ENCODE measurements around the gene RNU2-63P. TPM values are rescaled to one million over a fixed set of nuclear protein-coding genes. Genes with fewer than 3 reads are reported as not detected.
A peak's percentile ranks its signal among the peaks of the same experiment; 100 is the strongest.

RNU2-63P gene
- total and polyA plus RNA-seq, 2 of the 8 experiments (the other 6 are each of a cell fraction or from before 2014, with no cell fraction given): 6.6 TPM; not detected in 1

DNA sequence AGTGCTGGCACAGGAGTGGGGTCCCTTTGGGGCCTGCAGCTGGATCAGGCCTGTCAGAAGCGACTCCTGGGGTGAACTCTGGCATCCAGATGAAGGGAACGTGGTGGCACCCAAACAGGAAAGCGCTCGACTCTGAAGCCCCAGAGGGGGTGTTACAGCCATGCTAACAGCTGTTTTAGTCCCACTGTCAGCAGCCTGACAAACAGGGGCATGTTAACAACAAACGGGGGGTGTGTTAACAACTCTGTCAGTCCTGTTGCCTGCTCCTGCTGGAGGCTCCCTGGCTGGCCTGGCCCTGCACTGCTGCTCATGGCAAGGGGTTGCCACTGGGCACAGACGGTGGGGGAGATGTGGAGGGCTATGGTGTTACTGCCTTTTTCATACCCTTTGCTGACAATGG lies 2.6 kb upstream of the RNU2-63P start:
- H4K20me1 ChIP-seq (replicated peaks in 1 of 2; ENCODE audit: control insufficient read depth in 1 of 2, insufficient read depth in 2 of 2, low read length in 2 of 2): no peaks in the 10 kb centered on the region
- no peak overlapping the region; a peak in 1 of 7 replicates for H3K9ac ChIP-seq (replicated peaks in 1 of 4; ENCODE audit: extremely low read depth in 1 of 4, low read depth in 3 of 4, low read length in 3 of 4)
- peak overlapping the region; percentile 15; the same call in 1 of the 2 replicates for H3K18ac ChIP-seq (ENCODE audit: extremely low read depth, low read length)
- peak overlapping the region in 1 of 2 experiments; percentile 2; a peak in 1 of 4 replicates for H3K4me2 ChIP-seq (ENCODE audit: insufficient read depth in 1 of 2, low read depth in 2 of 2, low read length in 2 of 2)
- ChIA-PET CTCF (ENCODE audit: partially characterized antibody) (interaction anchor here (1.2 to 1.6 kb wide), 3 partner anchors 9 to 172 kb away, joined by 3 to 5 read pairs (median 5); no protein-coding TSS in a partner anchor), POLR2A (ENCODE audit: partially characterized antibody) (interaction anchor here (2.0 to 5.3 kb wide), 3 partner anchors 9 to 35 kb away, joined by 6 to 60 read pairs (median 26); no protein-coding TSS in a partner anchor)
- FAIRE-seq (no peak), DNase-seq (ENCODE audit: low read depth in 1 of 2, low spot score in 2 of 2) (no peak)
- no peak overlapping the region for H3K23ac ChIP-seq (ENCODE audit: insufficient read length)
- H3K27ac ChIP-seq (ENCODE audit: low read depth, low read length): no peak overlapping the region
- H2AK5ac ChIP-seq (ENCODE audit: low read depth, low read length): no peak overlapping the region
- peaks cover 3% of the 10 kb centered on the region; the same call in 1 of the 2 replicates for H3K23me2 ChIP-seq (ENCODE audit: low read depth, low read length)
- peak overlapping the region; percentile 75 for H4K8ac ChIP-seq (ENCODE audit: extremely low read depth, insufficient read depth, low read length)
- no peaks in the 10 kb centered on the region for H3K79me1 ChIP-seq (ENCODE audit: low read depth, low read length)
- H2AFZ ChIP-seq (ENCODE audit: low read length): no peak overlapping the region
- H2BK12ac ChIP-seq (ENCODE audit: low read depth, low read length): peak overlapping the region; percentile 46; the same call in 1 of the 2 replicates
- H3K56ac ChIP-seq (replicated peaks; ENCODE audit: insufficient read length, low read depth, low read length): no peak overlapping the region
- H3K79me2 ChIP-seq (ENCODE audit: control insufficient read depth in 1 of 2, insufficient read depth in 2 of 2, low read length in 2 of 2): no peaks in the 10 kb centered on the region
- peak overlapping the region; percentile 54; the same call in 1 of the 2 replicates for H2BK5ac ChIP-seq (ENCODE audit: low read depth, low read length)
- H3K27me3 ChIP-seq (replicated peaks in 1 of 4; ENCODE audit: control insufficient read depth in 3 of 4, extremely low read depth in 1 of 4, insufficient read depth in 3 of 4, low read length in 3 of 4): no peaks in the 10 kb centered on the region
- WGBS, 2 experiments (ENCODE audit: extremely low coverage in 1 of 2, insufficient coverage in 1 of 2, insufficient read length in 1 of 2, insufficient replicate concordance in 2 of 2, low coverage in 1 of 2, low lambda C conversion rate in 2 of 2, missing lambda C conversion rate in 1 of 2): 65% methylated on average over 6 of the region's 6 CpGs; no CpG with 5 or more reads in 1 of the 2 experiments
- no peak overlapping the region for H4K5ac ChIP-seq (ENCODE audit: insufficient read length, low read depth, low read length)
- H4K91ac ChIP-seq (replicated peaks; ENCODE audit: insufficient read length, low read length): peak overlapping the region; percentile 73
- no peak overlapping the region for H2BK20ac ChIP-seq (ENCODE audit: low read length)
- no peak overlapping the region for H2BK120ac ChIP-seq (replicated peaks; ENCODE audit: low read depth, low read length)
- no peaks in the 10 kb centered on the region for H3K36me3 ChIP-seq (ENCODE audit: control insufficient read depth in 2 of 4, insufficient read depth in 4 of 4, low read length in 3 of 4)
- no peak overlapping the region for H2BK15ac ChIP-seq (ENCODE audit: low read length)
- no peaks in the 10 kb centered on the region for H3K9me3 ChIP-seq (ENCODE audit: insufficient read depth in 2 of 2, low read depth in 1 of 2, low read length in 1 of 2)
- peaks cover 9 to 18% (median 13%) of the 10 kb centered on the region in 4 experiments for H3K4me1 ChIP-seq (replicated peaks in 1 of 4; ENCODE audit: control insufficient read depth in 3 of 4, insufficient read depth in 4 of 4, low read length in 3 of 4)
- H3K4me3 ChIP-seq (ENCODE audit: extremely low read depth in 1 of 4, insufficient read depth in 2 of 4, low read depth in 3 of 4, low read length in 4 of 4): no peak overlapping the region
- TF ChIP-seq KDM5A (IDR thresholded peaks at IDR 0.05; ENCODE audit: low read length) (no peak), SIN3A (conservative IDR thresholded peaks at IDR 0.05 in 1 of 2, IDR thresholded peaks at IDR 0.05 in 1 of 2; ENCODE audit: low read depth in 1 of 2, low read length in 2 of 2) (0 out of 4 replicates have a peak, but pooled peaks have one; percentile 39 to 40)
- H3K14ac ChIP-seq (ENCODE audit: insufficient read length): no peak overlapping the region
- no peak overlapping the region for H3K4ac ChIP-seq (replicated peaks; ENCODE audit: insufficient read length, low read depth, low read length)

Data from H1 (cell line).